ENCODE data around the gene CDYL. TPM values are rescaled to one million over a fixed set of nuclear protein-coding genes. Genes with fewer than 3 reads are reported as not detected.

Gene CDYL
- polyA plus RNA-seq, 3 donors = 2.9 to 21.2 (median 4.2) TPM

DNA sequence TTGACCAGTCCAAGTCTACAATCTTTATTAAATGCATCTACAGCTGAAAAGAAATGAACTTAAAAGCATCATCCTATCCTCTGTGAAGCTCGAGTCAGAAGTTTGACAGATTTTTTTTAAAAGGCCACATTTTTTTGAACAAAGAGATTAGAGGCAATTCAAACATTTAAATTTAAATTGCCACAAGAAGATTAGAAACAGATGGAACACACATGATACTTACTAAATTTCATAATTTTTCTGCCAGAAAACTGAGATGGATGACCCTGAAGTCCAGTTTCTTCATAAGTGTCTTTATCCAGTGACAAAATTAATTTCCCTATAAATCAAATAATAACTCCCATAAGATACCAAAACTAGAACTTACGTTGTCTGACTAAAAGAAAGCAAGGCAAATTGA lies 223.4 kb downstream of the CDYL start:
- Histone ChIP-seq H3K4me3 (replicated peaks in 1 of 3; ENCODE audit: low read depth in 2 of 3, low read length in 3 of 3) (no peak overlapping the region), H3K36me3 (replicated peaks in 1 of 2; ENCODE audit: control insufficient read depth in 1 of 2, insufficient read depth in 2 of 2, low read length in 2 of 2) (peaks cover 16 to 43% of the 10 kb centered on the region in 2 donors), H2AFZ (ENCODE audit: insufficient read depth, low read depth, low read length, poor library complexity, severe bottlenecking) (no peak overlapping the region), H3K4me2 (replicated peaks; ENCODE audit: extremely low read depth, low read length, poor library complexity, severe bottlenecking) (no peak overlapping the region), H3K79me2 (ENCODE audit: insufficient read depth, low read length) (no peaks in the 10 kb centered on the region), H3K4me1 (ENCODE audit: control insufficient read depth in 1 of 2, insufficient read depth in 2 of 2, low read length in 2 of 2) (peaks cover 10 to 11% of the 10 kb centered on the region in 2 donors), H3K27ac (ENCODE audit: low read depth in 1 of 2, low read length in 2 of 2) (no peak overlapping the region), H3K27me3 (ENCODE audit: control insufficient read depth in 2 of 2, insufficient read depth in 2 of 2, low read length in 2 of 2) (no peaks in the 10 kb centered on the region), H4K20me1 (ENCODE audit: insufficient read depth, low read length) (no peaks in the 10 kb centered on the region), H3K9ac (ENCODE audit: insufficient read depth, low read length, poor library complexity, severe bottlenecking) (no peak overlapping the region), H3K9me3 (replicated peaks in 1 of 2; ENCODE audit: control insufficient read depth in 1 of 2, insufficient read depth in 1 of 2, low read length in 2 of 2) (no peaks in the 10 kb centered on the region)
- Mint-ChIP-seq H3K36me3 (peaks cover 43 to 48% of the 10 kb centered on the region in 2 donors), H3K4me3 (no peak overlapping the region), H3K27ac (no peak overlapping the region), H3K9me3 (no peaks in the 10 kb centered on the region), H3K4me1 (peaks cover 6% of the 10 kb centered on the region), H3K27me3 (ENCODE audit: low read depth in 3 of 3) (no peaks in the 10 kb centered on the region)
- WGBS (ENCODE audit: insufficient coverage) = no CpG with 5 or more reads among the region's 2 CpGs
- TF ChIP-seq, protein P1, sequence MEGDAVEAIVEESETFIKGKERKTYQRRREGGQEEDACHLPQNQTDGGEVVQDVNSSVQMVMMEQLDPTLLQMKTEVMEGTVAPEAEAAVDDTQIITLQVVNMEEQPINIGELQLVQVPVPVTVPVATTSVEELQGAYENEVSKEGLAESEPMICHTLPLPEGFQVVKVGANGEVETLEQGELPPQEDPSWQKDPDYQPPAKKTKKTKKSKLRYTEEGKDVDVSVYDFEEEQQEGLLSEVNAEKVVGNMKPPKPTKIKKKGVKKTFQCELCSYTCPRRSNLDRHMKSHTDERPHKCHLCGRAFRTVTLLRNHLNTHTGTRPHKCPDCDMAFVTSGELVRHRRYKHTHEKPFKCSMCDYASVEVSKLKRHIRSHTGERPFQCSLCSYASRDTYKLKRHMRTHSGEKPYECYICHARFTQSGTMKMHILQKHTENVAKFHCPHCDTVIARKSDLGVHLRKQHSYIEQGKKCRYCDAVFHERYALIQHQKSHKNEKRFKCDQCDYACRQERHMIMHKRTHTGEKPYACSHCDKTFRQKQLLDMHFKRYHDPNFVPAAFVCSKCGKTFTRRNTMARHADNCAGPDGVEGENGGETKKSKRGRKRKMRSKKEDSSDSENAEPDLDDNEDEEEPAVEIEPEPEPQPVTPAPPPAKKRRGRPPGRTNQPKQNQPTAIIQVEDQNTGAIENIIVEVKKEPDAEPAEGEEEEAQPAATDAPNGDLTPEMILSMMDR (IDR thresholded peaks at IDR 0.05) = no peak
- no peak for DNase-seq
- intact Hi-C loops (cut with micrococcal nuclease) = no loop called here

DNA sequence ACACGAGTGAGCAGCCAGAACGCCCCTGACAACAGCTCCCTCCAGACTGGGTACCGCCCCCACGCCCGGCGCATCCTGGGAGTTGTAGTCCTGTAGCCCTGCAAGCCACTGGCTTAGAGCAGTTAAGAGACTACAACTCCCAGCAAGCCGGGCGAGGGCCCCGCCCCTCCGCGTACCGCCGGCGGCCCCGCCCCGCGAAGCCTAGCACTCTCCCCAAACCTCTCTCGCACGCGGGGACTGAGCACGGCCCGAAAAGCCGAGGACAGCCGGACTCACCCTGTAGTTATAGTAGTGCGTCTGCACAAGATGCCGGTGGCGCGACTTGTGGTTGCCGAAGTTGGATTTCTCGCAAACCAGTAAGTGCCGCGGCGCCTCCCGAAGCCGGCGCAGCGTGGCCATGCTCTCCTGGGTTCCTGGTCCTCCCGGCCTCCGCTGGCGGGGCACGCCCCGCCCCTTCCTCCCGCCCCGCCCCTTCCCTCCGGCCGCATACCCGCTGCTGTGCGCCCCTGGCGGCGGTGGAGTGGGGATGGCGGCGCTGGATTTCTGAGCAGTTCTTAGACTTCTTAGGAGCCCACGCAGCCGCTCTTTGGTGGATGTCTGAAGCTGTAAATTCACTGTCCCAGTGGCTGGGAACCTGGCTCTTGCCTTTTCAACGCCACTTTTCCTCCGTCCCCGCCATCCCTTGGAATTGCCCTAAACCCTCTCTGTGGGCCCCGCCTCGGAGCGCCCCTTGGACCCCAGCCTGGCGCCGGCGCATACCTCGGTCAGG lies 227.6 kb downstream of the CDYL start, which contains the start of gene RPP40:
Gene RPP40 (minus strand): TSS at position 434 of the 769 bp plus-strand sequence. CDS start 35 bp downstream, at position 399.
- WGBS (ENCODE audit: insufficient coverage) = under 1% methylated on average over 46 of the region's 64 CpGs
- H3K9me3 Mint-ChIP-seq = no peaks in the 10 kb centered on the region

More for the DNA sequence above, 227.6 kb downstream of the CDYL start, which contains the start of gene RPP40:
- H2AFZ ChIP-seq (ENCODE audit: insufficient read depth, low read depth, low read length, poor library complexity, severe bottlenecking) = peak within 1 kb of the TSS; percentile 100
- peak; percentile 93 to 95 (median 95) for DNase-seq
- Mint-ChIP-seq H3K4me3 (peak within 1 kb of the TSS; percentile 94 to 97), H3K4me1 (peaks cover 8% of the 10 kb centered on the region), H3K27me3 (ENCODE audit: low read depth in 3 of 3) (no peaks in the 10 kb centered on the region), H3K27ac (peak within 1 kb of the TSS; percentile 80 to 95 (median 92)), H3K36me3 (peaks cover 17 to 22% of the 10 kb centered on the region in 2 donors)
- H3K79me2 ChIP-seq (ENCODE audit: insufficient read depth, low read length) = no peaks in the 10 kb centered on the region
- peak within 1 kb of the TSS; percentile 74 for H3K9ac ChIP-seq (ENCODE audit: insufficient read depth, low read length, poor library complexity, severe bottlenecking)
- no peaks in the 10 kb centered on the region for H3K9me3 ChIP-seq (replicated peaks in 1 of 2; ENCODE audit: control insufficient read depth in 1 of 2, insufficient read depth in 1 of 2, low read length in 2 of 2)
- peak within 1 kb of the TSS; percentile 96 for H3K4me2 ChIP-seq (replicated peaks; ENCODE audit: extremely low read depth, low read length, poor library complexity, severe bottlenecking)
- H3K27ac ChIP-seq (ENCODE audit: low read depth in 1 of 2, low read length in 2 of 2) = peak within 1 kb of the TSS; percentile 57 to 79
- TF ChIP-seq, protein P1 (IDR thresholded peaks at IDR 0.05) = peak; percentile 94
- no peaks in the 10 kb centered on the region for H3K27me3 ChIP-seq (ENCODE audit: control insufficient read depth in 2 of 2, insufficient read depth in 2 of 2, low read length in 2 of 2)
- H4K20me1 ChIP-seq (ENCODE audit: insufficient read depth, low read length) = no peaks in the 10 kb centered on the region
- H3K4me1 ChIP-seq (ENCODE audit: control insufficient read depth in 1 of 2, insufficient read depth in 2 of 2, low read length in 2 of 2) = peaks cover 11 to 12% of the 10 kb centered on the region in 2 donors
- intact Hi-C loops (cut with micrococcal nuclease) = loop anchor here (5.0 kb wide), 2 partner anchors 226 to 1886 kb away; partner anchors contain the start of genes CDYL (in 2 of the 2) and BPHL (in 1 of the 2)
- H3K4me3 ChIP-seq (replicated peaks in 1 of 3; ENCODE audit: low read depth in 2 of 3, low read length in 3 of 3) = peak within 1 kb of the TSS; percentile 51 to 88 (median 67)
- peaks cover 2 to 9% of the 10 kb centered on the region in 2 donors for H3K36me3 ChIP-seq (replicated peaks in 1 of 2; ENCODE audit: control insufficient read depth in 1 of 2, insufficient read depth in 2 of 2, low read length in 2 of 2)
